Prostate gland (tissue), 2 donors: ENCODE measurements around the gene TAPT1. TPM values are rescaled to one million over a fixed set of nuclear protein-coding genes. Genes with fewer than 3 reads are reported as not detected.

Experiments
- DNase-seq: peaks from one replicate; pipeline ENCODE4 v3.0.0-alpha.2; 2019; ENCODE audit warnings: low spot score
- H3K27ac ChIP-seq, 2 donors: fragments of 200-600 bp; sonication (generic); 2 replicates each; pipeline ENCODE4 v1.5.1; 2017 to 2019
- H3K27me3 ChIP-seq: fragments of 200-600 bp; sonication (generic); replicated peaks from 2 replicates; pipeline ENCODE4 v1.5.1; 2019; ENCODE audit not compliant: insufficient read depth
- H3K36me3 ChIP-seq, 2 donors: fragments of 200-600 bp; sonication (generic); 1 replicate in 1 of 2; 2 replicates in 1 of 2; pipeline versions ENCODE4 v1.5.1 to v1.8.1; 2017 to 2019
- H3K4me1 ChIP-seq: fragments of 200-600 bp; sonication (generic); replicated peaks from 2 replicates; pipeline ENCODE4 v1.5.1; 2019
- H3K4me3 ChIP-seq, 2 donors: fragments of 200-600 bp; sonication (generic); 2 replicates each; pipeline ENCODE4 v1.5.1; 2017 to 2019
- H3K9me3 ChIP-seq: fragments of 200-600 bp; sonication (generic); 2 replicates; pipeline ENCODE4 v1.5.1; 2017
- CTCF ChIP-seq, 4 experiments: fragments of 200-600 bp in 2 of 4; fragments of 450-650 bp in 2 of 4; sonication (generic) in 2 of 4; IDR thresholded peaks; 1 replicate in 3 of 4; 2 replicates in 1 of 4; pipeline ENCODE4 v1.5.1; 2016 to 2019; ENCODE audit warnings: antibody characterized with exemption in 4 of 4, mild to moderate bottlenecking in 2 of 4, moderate library complexity in 2 of 4
- POLR2A ChIP-seq: fragments of 450-650 bp; IDR thresholded peaks from one replicate; pipeline ENCODE4 v1.6.1; 2016; ENCODE audit warnings: antibody characterized with exemption, mild to moderate bottlenecking
- POLR2AphosphoS5 ChIP-seq: sonication (generic); formaldehyde crosslinking; IDR thresholded peaks from one replicate; pipeline ENCODE4 v1.6.1; 2017; ENCODE audit warnings: antibody characterized with exemption
- WGBS: methylation state at CpG from one replicate; pipeline ENCODE4 v1.1.5; 2018; 5-methylcytosine and 5-hydroxymethylcytosine counted together
- intact Hi-C: fragments of 100-400 bp; cut with DNase I; formaldehyde crosslinking; loops from one replicate; pipeline ENCODE4 v1.14.2; 2022
- total RNA-seq, 2 donors: library from RNA; depleted of rRNA; stranded (reverse); fragments of >200 nt; gene quantifications; one replicate each; pipeline ENCODE4 v1.1.0, GENCODE V29; 2016

The TAPT1 gene
- total RNA-seq, 2 donors from 2014 or later, result 16.2 to 48.6 TPM

- H3K27ac ChIP-seq, result no peak overlapping the region
- intact Hi-C loops, result no loop called here
- H3K9me3 ChIP-seq, result no peaks in the 10 kb centered on the region
- no peak for DNase-seq
- no peak for TF ChIP-seq POLR2AphosphoS5
- H3K4me3 ChIP-seq, result no peak overlapping the region
- no peaks in the 10 kb centered on the region for H3K4me1 ChIP-seq
- no peaks in the 10 kb centered on the region for H3K27me3 ChIP-seq
- 92% methylated on average over 2 of the region's 2 CpGs for WGBS
- H3K36me3 ChIP-seq, result no peaks in the 10 kb centered on the region
Observed at GRCh38 chr4:16257611-16258010, 31.3 kb upstream of the TAPT1 start.

DNA sequence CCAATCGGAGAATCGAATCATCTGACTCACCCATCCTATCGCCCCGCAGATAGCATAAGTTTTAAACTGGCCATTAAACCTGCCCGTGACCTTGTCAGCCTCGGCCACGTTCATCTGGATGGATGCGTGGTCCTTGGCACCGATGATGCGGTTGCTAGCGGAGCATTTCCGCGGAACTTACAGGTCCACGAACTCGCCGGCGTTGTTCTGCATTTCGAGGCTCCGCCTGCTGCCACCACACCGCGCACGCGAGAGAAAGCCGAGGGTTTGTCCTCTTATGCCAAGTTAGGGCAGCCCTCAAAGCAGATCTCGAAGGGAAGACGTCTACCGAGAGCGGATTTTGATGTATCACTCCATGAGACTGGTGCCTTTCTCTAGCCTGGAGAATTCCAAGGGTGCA, 30.1 kb upstream of the TAPT1 start:
- no peak overlapping the region for H3K27ac ChIP-seq
- no peaks in the 10 kb centered on the region for H3K36me3 ChIP-seq
- H3K4me3 ChIP-seq, result no peak overlapping the region
- H3K9me3 ChIP-seq, result no peaks in the 10 kb centered on the region
- no peaks in the 10 kb centered on the region for H3K4me1 ChIP-seq
- 97% methylated on average over 28 of the region's 28 CpGs for WGBS
- no peak for DNase-seq
- intact Hi-C loops, result no loop called here
- TF ChIP-seq POLR2A (no peak), POLR2AphosphoS5 (no peak), CTCF (IDR thresholded peaks at IDR 0.05) (no peak)
- H3K27me3 ChIP-seq, result no peaks in the 10 kb centered on the region

GRCh38 chr4:16255730-16256129, 29.5 kb upstream of the TAPT1 start:
- no peaks in the 10 kb centered on the region for H3K9me3 ChIP-seq
- intact Hi-C loops, result no loop called here
- H3K27ac ChIP-seq, result no peak overlapping the region
- DNase-seq, result no peak
- WGBS, result 89% methylated on average over 2 of the region's 2 CpGs
- no peak overlapping the region for H3K4me3 ChIP-seq
- H3K27me3 ChIP-seq, result no peaks in the 10 kb centered on the region
- no peaks in the 10 kb centered on the region for H3K36me3 ChIP-seq
- TF ChIP-seq POLR2A, result no peak
- TF ChIP-seq CTCF (IDR thresholded peaks at IDR 0.05), result no peak
- no peak for TF ChIP-seq POLR2AphosphoS5
- no peaks in the 10 kb centered on the region for H3K4me1 ChIP-seq

- DNase-seq, result no peak
- no peaks in the 10 kb centered on the region for H3K36me3 ChIP-seq
- H3K27me3 ChIP-seq, result no peaks in the 10 kb centered on the region
- no peaks in the 10 kb centered on the region for H3K4me1 ChIP-seq
- intact Hi-C loops, result no loop called here
- TF ChIP-seq CTCF (IDR thresholded peaks at IDR 0.05) (no peak), POLR2AphosphoS5 (no peak), POLR2A (no peak)
- WGBS, result 54% methylated on average over 2 of the region's 2 CpGs
- H3K4me3 ChIP-seq, result no peak overlapping the region
- H3K9me3 ChIP-seq, result no peaks in the 10 kb centered on the region
- no peak overlapping the region for H3K27ac ChIP-seq
Observed at GRCh38 chr4:16253127-16253960, 27.1 kb upstream of the TAPT1 start.

GRCh38 chr4:16250661-16251365, 24.5 kb upstream of the TAPT1 start:
- no peak overlapping the region for H3K4me3 ChIP-seq
- no peak for TF ChIP-seq CTCF (IDR thresholded peaks at IDR 0.05)
- TF ChIP-seq POLR2A, result no peak
- no peak for TF ChIP-seq POLR2AphosphoS5
- no peaks in the 10 kb centered on the region for H3K36me3 ChIP-seq
- WGBS, result 91% methylated on average over 6 of the region's 6 CpGs
- no peaks in the 10 kb centered on the region for H3K4me1 ChIP-seq
- H3K9me3 ChIP-seq, result no peaks in the 10 kb centered on the region
- no peaks in the 10 kb centered on the region for H3K27me3 ChIP-seq
- H3K27ac ChIP-seq, result no peak overlapping the region
- intact Hi-C loops, result no loop called here
- DNase-seq, result no peak
